Hematopoietic multipotent progenitor cell treated with erythropoietin and hydrocortisone succinate and interleukin-3 and kit ligand, for 17 days (in vitro differentiated cells): ENCODE results near the gene QPRT.
"Not testable (repeated sequence)": the region's sequence is repeated elsewhere in the genome, so short reads cannot be mapped to it uniquely, and the experiment has no call there.

ENCODE experiments used
- DNase-seq: peaks from one replicate; pipeline ENCODE4 v3.0.0-alpha.2; 2015; ENCODE audit warnings: low spot score

The QPRT gene

DNA sequence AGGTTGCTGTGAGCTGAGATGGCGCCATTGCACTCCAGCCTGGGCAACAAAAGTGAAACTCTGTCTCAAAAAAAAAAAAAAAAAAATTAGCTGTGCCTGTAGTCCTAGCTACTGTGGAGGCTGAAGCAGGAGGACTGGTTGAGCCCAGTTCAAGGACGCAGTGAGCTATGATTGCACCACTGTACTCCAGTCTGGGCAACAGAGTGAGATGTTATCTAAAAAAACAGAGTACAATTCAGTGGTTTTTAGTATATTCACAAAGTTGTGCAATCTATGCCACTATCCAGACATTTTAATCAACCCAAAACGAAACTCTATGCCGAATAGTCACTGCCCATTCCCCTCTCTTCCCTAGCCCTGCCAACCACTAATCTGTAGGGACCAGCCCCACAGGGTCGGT lies 41.7 kb downstream of the QPRT start:
- DNase-seq = no peak

DNA sequence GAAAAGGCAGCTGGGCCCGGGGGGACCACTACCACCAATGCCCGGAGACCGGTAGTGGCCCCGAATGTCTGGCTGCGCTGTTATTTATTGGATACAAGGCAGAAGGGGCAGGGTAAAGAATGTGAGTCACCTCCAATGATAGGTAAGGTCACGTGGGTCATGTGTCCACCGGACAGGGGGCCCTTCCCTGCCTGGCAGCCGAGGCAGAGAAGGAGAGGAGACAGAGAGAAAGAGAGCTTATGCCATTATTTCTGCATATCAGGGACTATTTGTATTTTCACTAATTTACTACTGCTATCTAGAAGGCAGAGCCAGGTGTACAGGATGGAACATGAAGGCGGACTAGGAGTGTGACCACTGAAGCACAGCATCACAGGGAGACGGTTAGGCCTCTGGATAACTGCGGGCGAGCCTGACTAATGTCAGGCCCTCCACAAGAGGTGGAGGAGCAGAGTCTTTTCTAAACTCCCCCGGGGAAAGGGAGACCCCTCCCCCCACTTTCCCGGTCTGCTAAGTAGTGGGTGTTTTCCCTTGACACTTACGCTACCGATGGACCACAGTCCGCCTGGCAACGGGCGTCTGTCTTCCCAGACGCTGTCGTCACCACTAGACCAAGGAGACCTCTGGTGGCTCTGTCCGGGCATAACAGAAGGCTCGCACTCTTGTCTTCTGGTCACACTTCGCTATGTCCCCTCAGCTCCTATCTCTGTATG lies 42.3 kb downstream of the QPRT start:
- peak; percentile 53 for DNase-seq

DNA sequence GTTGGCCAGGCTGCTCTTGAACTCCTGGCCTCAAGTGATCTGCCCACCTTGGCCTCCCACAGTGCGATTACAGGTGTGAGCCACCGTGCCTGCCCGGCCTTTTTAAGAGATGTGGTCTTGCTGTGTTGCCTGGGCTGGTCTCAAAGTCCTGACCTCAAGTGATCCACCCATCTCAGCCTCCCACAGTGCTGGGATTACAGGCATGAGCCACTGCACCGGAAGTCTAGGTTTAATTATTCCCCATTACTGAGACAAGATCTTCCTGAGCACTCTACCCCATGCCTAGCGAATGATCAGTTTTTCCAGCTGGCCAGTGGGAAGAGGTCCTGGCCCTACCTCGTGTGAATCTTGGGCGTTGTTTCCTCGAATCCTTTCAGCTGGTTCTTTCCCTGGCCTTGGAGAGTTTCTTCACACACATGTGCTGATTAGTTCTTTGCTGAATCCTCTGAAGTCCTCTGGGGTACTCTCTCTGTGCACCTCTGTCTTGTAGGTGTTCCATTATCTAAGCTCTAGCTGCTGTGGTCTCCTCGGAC lies 47.9 kb downstream of the QPRT start:
- DNase-seq = no peak

GRCh38 chr16:29727452-29727851 lies 48.5 kb downstream of the QPRT start:
- DNase-seq = no peak

DNA sequence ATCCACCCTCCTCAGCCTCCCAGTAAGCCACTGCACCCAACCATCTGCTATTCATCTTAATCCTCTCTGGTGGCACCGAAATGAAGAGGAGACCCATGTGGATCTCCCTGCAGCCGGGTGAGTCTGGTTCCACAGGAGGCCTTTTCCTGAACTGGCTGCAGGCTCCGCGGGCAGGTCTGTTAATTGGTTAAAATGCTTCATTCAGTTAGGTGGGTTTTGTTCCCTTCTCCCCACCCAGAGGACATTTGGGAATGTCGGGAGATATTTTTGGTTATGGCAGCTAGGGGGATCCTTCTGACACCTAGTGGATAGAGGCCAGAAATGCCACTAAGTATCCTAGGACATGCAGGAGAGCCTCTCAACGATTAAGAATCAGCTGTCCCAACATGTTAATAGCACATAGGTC lies 50.1 kb downstream of the QPRT start:
- peak; percentile 11 for DNase-seq

GRCh38 chr16:29730649-29731048 lies 51.7 kb downstream of the QPRT start:
- DNase-seq = no peak

GRCh38 chr16:29731768-29732601 lies 53.0 kb downstream of the QPRT start:
- not testable (repeated sequence) for DNase-seq

GRCh38 chr16:29734786-29735185 lies 55.8 kb downstream of the QPRT start:
- no peak for DNase-seq

GRCh38 chr16:29736112-29736511 lies 57.1 kb downstream of the QPRT start:
- DNase-seq = no peak

- no peak for DNase-seq
Observed at GRCh38 chr16:29736764-29737163, 57.8 kb downstream of the QPRT start.

DNA sequence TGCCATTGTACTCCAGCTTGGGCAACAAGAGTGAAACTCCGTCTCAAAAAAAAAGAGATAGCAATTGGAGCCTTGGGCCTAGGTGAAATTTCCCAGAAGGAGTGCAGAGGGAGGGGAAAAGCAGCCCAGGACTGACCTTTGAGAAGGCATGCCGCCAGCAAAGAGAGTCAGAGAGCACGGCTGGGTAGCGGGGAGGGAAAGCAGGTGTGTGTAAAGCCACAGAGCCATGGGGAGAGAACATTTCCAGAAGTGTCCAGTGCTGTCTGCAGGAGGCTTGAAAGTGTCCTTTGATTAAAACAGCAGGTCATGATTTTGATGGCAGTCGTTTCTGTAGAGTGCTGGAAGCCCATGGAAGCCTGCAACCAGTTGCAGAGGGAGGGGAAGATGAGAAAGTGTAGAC lies 58.7 kb downstream of the QPRT start:
- DNase-seq = no peak

DNA sequence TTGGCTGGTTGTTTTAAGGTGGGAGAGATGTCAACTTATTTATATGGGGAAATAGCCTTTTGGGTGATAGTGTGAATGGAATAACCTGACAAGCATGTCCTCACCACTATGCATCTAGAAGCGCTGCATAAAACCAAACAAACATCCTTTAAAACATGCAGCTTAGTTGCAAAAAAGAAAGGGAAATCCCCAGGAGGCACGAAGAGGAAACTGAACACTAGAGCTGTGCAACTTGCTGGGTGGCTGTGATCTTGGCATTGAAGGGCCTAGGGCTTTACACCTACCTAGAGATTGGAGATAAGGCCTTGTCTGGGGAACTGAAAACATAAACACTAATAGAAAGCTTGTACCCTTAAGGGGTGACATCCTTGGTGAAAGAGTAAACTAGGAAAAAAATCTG lies 59.5 kb downstream of the QPRT start:
- no peak for DNase-seq

DNA sequence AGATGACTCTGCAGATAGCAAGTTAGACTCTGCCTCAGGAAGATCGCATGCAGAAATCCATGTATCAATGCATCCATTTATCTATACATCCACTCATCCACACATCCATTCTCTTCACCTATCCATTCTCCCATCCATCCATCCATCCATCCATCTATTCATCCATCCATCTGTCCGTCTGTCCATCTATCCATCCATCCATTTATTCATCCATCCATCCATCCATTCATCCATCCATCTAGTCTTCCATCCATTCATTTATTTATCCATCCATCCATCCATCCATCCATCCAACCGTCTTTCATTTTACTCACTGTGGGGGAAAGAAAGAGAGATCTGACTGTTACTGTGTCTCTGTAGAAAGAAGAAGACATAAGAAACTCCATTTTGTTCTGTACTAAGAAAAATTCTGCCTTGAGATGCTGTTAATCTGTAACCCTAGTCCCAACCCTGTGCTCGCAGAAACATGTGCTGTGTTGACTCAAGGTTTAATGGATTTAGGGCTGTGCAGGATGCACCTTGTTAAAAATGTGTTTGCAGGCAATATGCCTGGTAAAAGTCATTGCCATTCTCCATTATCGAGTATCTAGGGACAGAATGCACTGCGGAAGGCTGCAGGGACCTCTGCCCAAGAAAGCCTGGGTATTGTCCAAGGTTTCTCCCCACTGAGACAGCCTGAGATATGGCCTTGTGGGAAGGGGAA lies 61.1 kb downstream of the QPRT start:
- not testable (repeated sequence) for DNase-seq

DNA sequence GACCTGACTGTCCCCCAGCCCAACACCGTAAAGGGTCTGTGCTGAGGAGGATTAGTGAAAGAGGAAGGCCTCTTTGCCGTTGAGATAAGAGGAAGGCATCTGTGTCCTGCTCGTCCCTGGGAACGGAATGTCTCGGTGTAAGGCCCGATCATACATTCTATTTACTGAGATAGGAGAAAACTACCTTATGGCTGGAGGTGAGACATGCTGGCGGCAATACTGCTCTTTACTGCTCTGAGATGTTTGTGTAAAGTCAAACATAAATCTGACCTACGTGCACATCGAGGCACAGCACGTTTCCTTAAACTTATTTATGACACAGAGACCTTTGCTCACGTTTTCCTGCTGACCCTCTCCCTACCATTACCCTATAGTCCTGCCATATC lies 61.6 kb downstream of the QPRT start:
- DNase-seq = not testable (repeated sequence)

- DNase-seq = no peak
Observed at GRCh38 chr16:29742683-29743275, 63.8 kb downstream of the QPRT start.

DNA sequence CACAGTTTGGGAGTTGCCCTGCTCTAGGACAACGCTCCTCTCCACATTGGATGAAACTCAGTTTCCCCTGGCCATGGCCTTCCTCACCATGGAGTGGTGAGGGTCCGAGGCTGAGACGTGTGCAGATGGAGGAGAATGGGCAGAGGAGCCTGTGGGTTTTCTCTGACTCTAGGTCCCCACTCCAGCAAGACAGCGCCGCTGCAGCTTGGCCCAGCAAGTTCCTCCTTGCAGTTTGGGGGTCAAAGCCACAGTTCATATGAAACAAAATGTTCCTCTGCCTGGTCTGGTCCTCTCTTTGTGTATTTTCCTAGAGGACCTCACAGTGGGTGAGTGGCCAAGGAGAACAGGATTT lies 64.5 kb downstream of the QPRT start:
- DNase-seq = no peak

GRCh38 chr16:29743827-29744531 lies 65.0 kb downstream of the QPRT start:
- no peak for DNase-seq

GRCh38 chr16:29744541-29745101 lies 65.6 kb downstream of the QPRT start:
- no peak for DNase-seq

DNA sequence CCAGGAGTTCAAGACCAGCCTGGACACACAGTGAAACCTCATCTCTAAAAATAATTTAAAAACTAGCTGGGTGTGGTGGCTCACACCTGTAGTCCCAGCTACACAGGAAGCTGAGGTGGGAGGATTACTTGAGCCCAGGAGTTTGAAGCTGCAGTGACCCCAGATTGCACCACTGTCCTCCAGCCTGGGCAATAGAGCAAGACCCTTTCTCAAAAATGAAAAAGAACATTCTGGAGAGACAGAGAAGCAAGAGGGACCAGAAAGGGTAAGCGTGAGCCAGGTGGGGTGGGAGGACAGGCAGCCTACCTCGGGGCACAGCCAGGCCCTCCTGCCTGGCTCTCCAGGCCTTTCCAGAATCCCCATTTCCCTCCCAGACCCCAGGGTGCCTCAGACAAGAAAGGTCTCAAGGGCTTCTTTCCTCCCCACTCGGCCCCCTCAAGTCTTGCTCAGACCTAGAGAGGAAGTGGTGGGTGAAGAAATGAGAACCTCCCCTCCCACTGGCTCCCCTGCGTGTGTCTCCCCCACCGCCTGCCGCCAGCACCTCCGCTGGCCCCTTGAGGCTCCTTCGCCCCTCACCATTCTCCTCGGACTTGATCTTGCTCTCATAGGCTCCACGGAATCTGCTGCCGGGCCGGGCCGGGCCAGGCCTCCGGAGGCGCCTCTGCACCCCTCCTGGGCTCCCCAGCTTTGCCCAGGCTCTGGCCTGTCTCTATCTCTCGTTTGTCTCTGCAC lies 66.3 kb downstream of the QPRT start:
- no peak for DNase-seq

- no peak for DNase-seq
Observed at GRCh38 chr16:29745853-29746345, 66.9 kb downstream of the QPRT start, which contains the start of gene C16orf54. TSS of gene C16orf54 (minus strand) at chr16:29745990. CDS start at chr16:29744951, 1,039 bp downstream.
